ENCODE measurements around the gene MKI67. TPM values are rescaled to one million over a fixed set of nuclear protein-coding genes. Genes with fewer than 3 reads are reported as not detected.

Gene MKI67
- total RNA-seq, 4 donors from 2014 or later: 5.6 to 13.0 (median 8.9) TPM

DNA sequence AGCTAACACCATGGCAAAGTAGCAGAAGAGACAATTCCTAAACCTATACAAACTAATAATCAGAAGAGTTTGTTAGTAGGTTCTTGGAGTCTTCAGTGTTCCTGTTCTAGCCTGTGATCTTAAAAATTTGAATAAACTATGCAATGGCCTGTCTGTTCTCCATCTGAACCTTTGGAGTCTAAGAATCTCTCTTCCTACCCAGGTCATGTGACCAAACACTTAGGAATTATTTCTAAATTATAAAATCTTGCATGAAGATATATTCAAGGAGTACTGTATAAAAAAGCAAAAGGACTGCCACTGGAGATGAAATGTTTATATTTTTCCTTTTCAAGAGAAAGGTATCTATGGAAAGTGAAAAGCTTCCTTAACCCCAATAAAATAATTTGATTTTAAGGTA, 2.4 kb downstream of the MKI67 start:
- TF ChIP-seq POLR2AphosphoS5 (IDR thresholded peaks at IDR 0.05): no peak
- TF ChIP-seq CTCF (IDR thresholded peaks at IDR 0.05): no peak
- no peak for TF ChIP-seq POLR2A (IDR thresholded peaks at IDR 0.05)
- no peak for TF ChIP-seq EP300 (IDR thresholded peaks at IDR 0.05)

DNA sequence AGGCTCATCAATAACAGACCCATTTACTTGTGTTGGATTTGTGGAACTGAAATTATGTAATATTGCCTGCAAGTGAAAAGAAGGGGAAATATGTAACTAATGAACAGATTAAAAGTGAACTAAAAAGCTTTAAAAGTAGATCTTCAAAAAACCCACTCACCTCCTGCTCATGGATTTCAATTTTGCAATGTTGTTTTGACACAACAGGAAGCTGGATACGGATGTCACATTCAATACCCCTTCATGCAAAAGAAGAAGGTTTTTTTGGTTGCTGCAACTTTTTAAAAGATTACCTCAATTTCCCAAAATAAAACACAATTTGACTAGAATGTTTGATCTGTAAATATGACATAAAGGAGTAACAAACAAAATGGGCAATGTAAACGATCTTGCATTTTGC, 3.3 kb downstream of the MKI67 start:
- no peak for TF ChIP-seq POLR2AphosphoS5 (IDR thresholded peaks at IDR 0.05)
- TF ChIP-seq CTCF (IDR thresholded peaks at IDR 0.05): no peak
- no peak for TF ChIP-seq POLR2A (IDR thresholded peaks at IDR 0.05)
- TF ChIP-seq EP300 (IDR thresholded peaks at IDR 0.05): no peak
- no peak for DNase-seq (ENCODE audit: low spot score in 2 of 2)
- Histone ChIP-seq H3K4me3 (no peak overlapping the region), H3K9me3 (no peaks in the 10 kb centered on the region), H3K4me1 (peaks cover 14% of the 10 kb centered on the region), H3K27ac (no peak overlapping the region), H3K27me3 (peaks cover 20% of the 10 kb centered on the region), H3K36me3 (no peaks in the 10 kb centered on the region)
- WGBS: 84% methylated on average over 2 of the region's 2 CpGs

More for the DNA sequence above, 2.4 kb downstream of the MKI67 start:
- Histone ChIP-seq H3K9me3 (no peaks in the 10 kb centered on the region), H3K36me3 (no peaks in the 10 kb centered on the region), H3K4me1 (peaks cover 14% of the 10 kb centered on the region), H3K27ac (no peak overlapping the region), H3K4me3 (no peak overlapping the region), H3K27me3 (peaks cover 20% of the 10 kb centered on the region)
- no peak for DNase-seq (ENCODE audit: low spot score in 2 of 2)

- Histone ChIP-seq H3K9me3 (no peaks in the 10 kb centered on the region), H3K4me1 (peaks cover 14% of the 10 kb centered on the region), H3K27ac (no peak overlapping the region), H3K4me3 (no peak overlapping the region), H3K27me3 (peaks cover 20% of the 10 kb centered on the region), H3K36me3 (no peaks in the 10 kb centered on the region)
- no peak for TF ChIP-seq EP300 (IDR thresholded peaks at IDR 0.05)
- no peak for TF ChIP-seq CTCF (IDR thresholded peaks at IDR 0.05)
- TF ChIP-seq POLR2AphosphoS5 (IDR thresholded peaks at IDR 0.05): no peak
- no peak for TF ChIP-seq POLR2A (IDR thresholded peaks at IDR 0.05)
- WGBS: 96% methylated on average over 5 of the region's 5 CpGs
- no peak for DNase-seq (ENCODE audit: low spot score in 2 of 2)
Observed at GRCh38 chr10:128121750-128122412, 4.3 kb downstream of the MKI67 start.

- H3K27me3 ChIP-seq: peaks cover 4% of the 10 kb centered on the region
- 89% methylated on average over 13 of the region's 13 CpGs for WGBS
- no peaks in the 10 kb centered on the region for H3K9me3 ChIP-seq
- DNase-seq (ENCODE audit: low spot score in 2 of 2): no peak
- H3K4me3 ChIP-seq: no peak overlapping the region
- H3K27ac ChIP-seq: no peak overlapping the region
- H3K4me1 ChIP-seq: no peaks in the 10 kb centered on the region
- no peaks in the 10 kb centered on the region for H3K36me3 ChIP-seq
- TF ChIP-seq EP300 (IDR thresholded peaks at IDR 0.05): no peak
- TF ChIP-seq POLR2A (IDR thresholded peaks at IDR 0.05): no peak
- TF ChIP-seq CTCF (IDR thresholded peaks at IDR 0.05): no peak
- TF ChIP-seq POLR2AphosphoS5 (IDR thresholded peaks at IDR 0.05): no peak
Observed at GRCh38 chr10:128116851-128117615, 9.2 kb downstream of the MKI67 start.

DNA sequence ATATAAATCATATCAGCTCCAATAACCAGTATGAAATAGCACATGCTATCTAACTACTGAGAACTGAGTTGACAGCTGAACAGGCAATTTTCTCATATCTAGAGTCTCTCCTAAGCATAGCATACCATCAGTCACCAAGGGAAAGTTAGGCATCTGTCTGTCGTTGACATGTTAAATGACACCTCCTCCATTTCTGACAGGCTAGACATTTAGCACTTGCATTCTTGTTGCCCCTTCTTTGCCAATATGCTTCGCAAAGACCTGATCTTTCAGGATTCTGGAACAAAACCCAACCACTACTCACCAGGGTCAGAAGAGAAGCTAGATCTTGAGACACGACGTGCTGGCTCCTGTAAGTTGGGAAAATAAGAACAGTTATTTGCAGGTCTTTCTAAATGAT, 10.0 kb downstream of the MKI67 start:
- Histone ChIP-seq H3K36me3 (no peaks in the 10 kb centered on the region), H3K27me3 (no peaks in the 10 kb centered on the region), H3K4me1 (no peaks in the 10 kb centered on the region), H3K4me3 (no peak overlapping the region), H3K9me3 (no peaks in the 10 kb centered on the region), H3K27ac (no peak overlapping the region)
- 84% methylated on average over 4 of the region's 4 CpGs for WGBS
- no peak for DNase-seq (ENCODE audit: low spot score in 2 of 2)
- TF ChIP-seq EP300 (IDR thresholded peaks at IDR 0.05) (no peak), CTCF (IDR thresholded peaks at IDR 0.05) (no peak), POLR2A (IDR thresholded peaks at IDR 0.05) (no peak), POLR2AphosphoS5 (IDR thresholded peaks at IDR 0.05) (no peak)
